Measurements from ENCODE around the gene RAD21L1. TPM values are rescaled to one million over a fixed set of nuclear protein-coding genes. Genes with fewer than 3 reads are reported as not detected.

Gene RAD21L1
- not detected for polyA plus RNA-seq (ENCODE audit: insufficient read length)

- peak; percentile 50 for DNase-seq
Observed at GRCh38 chr20:1225783-1226654, at the start of gene RAD21L1. TSS of gene RAD21L1 (plus strand) at chr20:1226044. CDS start at chr20:1228454, 2,410 bp downstream.

- DNase-seq, result no peak
Observed at GRCh38 chr20:1177680-1178079, 48.2 kb upstream of the RAD21L1 start.

- no peak for DNase-seq
Observed at GRCh38 chr20:1178103-1178502, 47.7 kb upstream of the RAD21L1 start.

- no peak for DNase-seq
Observed at GRCh38 chr20:1178623-1179022, 47.2 kb upstream of the RAD21L1 start.

GRCh38 chr20:1180949-1181348 lies 44.9 kb upstream of the RAD21L1 start:
- DNase-seq, result no peak

- DNase-seq, result no peak
Observed at GRCh38 chr20:1182106-1182505, 43.7 kb upstream of the RAD21L1 start.

- DNase-seq, result no peak
Observed at GRCh38 chr20:1183153-1183552, 42.7 kb upstream of the RAD21L1 start.

- DNase-seq, result no peak
Observed at GRCh38 chr20:1184260-1184637, 41.6 kb upstream of the RAD21L1 start.

GRCh38 chr20:1184638-1185315 lies 41.1 kb upstream of the RAD21L1 start, which contains the start of gene TMEM74B:
TSS of gene TMEM74B (minus strand) at chr20:1184981. CDS start at chr20:1183801, 1,180 bp downstream.
- no peak for DNase-seq

GRCh38 chr20:1185316-1185741 lies 40.5 kb upstream of the RAD21L1 start:
- DNase-seq, result no peak

GRCh38 chr20:1185790-1186334 lies 40.0 kb upstream of the RAD21L1 start:
- DNase-seq, result peak; percentile 19

GRCh38 chr20:1186367-1186991 lies 39.4 kb upstream of the RAD21L1 start:
- DNase-seq, result no peak

GRCh38 chr20:1187605-1188171 lies 38.2 kb upstream of the RAD21L1 start:
- DNase-seq, result no peak

- no peak for DNase-seq
Observed at GRCh38 chr20:1188347-1188746, 37.5 kb upstream of the RAD21L1 start.

- DNase-seq, result no peak
Observed at GRCh38 chr20:1189827-1190226, 36.0 kb upstream of the RAD21L1 start.

- no peak for DNase-seq
Observed at GRCh38 chr20:1190847-1191246, 35.0 kb upstream of the RAD21L1 start.

GRCh38 chr20:1191299-1191698 lies 34.5 kb upstream of the RAD21L1 start:
- DNase-seq, result no peak

GRCh38 chr20:1195226-1195625 lies 30.6 kb upstream of the RAD21L1 start:
- no peak for DNase-seq

- no peak for DNase-seq
Observed at GRCh38 chr20:1196634-1197033, 29.2 kb upstream of the RAD21L1 start.

GRCh38 chr20:1197801-1198200 lies 28.0 kb upstream of the RAD21L1 start:
- no peak for DNase-seq

GRCh38 chr20:1198751-1199150 lies 27.1 kb upstream of the RAD21L1 start:
- no peak for DNase-seq

- no peak for DNase-seq
Observed at GRCh38 chr20:1199212-1199873, 26.5 kb upstream of the RAD21L1 start.

All from hindlimb muscle (tissue), 1 donor.